NCI-H2227 treated with DMSO at 0.1 percent for 48 hours (cell line): ENCODE data around the gene RAPSN.

ENCODE experiments used
- DNase-seq: peaks from one replicate; lab custom pipeline; 2025; lab: John Stamatoyannopoulos, UW

RAPSN gene

GRCh38 chr11:47390422-47390760 lies 58.5 kb downstream of the RAPSN start:
- no peak for DNase-seq

DNA sequence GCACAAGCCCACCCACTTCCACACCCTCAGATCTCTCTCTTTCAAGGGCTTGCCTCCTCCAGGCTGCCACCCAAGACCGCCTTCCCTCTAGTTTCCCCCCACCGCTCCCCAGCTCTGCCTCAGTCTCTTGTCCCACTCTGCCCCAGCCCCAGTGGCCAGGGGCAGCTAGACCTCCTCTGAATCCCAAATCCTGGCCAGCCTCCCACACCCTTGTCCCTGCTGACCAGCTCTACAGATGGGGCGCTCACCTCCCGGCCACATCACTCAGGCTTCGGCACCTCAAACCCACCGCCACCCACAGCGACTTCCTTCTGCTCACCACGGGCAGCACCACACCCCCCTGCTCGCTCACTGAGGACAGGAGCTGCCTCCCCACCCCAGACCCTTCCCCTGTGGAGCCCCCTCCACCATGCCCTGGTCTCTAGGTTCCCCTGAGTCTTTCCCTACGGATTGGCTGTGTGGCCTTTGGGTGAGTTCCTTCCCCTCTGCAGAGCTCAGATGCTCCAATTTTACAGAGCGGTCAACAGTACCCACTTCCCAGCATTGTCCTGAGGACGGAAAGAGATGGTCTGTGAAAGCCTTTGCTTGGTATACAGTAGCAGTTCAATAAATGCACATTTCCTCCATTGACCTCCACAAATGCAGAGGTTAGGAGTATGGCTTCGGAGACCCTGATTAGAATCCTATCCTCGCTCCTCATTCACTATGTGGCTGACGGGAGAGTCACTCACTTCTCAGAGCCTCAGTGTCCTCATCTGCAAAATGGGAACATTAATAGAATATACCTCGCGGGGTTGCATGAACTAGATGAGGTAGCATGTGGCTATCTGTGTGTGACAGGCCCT lies 59.1 kb downstream of the RAPSN start:
- no peak for DNase-seq

DNA sequence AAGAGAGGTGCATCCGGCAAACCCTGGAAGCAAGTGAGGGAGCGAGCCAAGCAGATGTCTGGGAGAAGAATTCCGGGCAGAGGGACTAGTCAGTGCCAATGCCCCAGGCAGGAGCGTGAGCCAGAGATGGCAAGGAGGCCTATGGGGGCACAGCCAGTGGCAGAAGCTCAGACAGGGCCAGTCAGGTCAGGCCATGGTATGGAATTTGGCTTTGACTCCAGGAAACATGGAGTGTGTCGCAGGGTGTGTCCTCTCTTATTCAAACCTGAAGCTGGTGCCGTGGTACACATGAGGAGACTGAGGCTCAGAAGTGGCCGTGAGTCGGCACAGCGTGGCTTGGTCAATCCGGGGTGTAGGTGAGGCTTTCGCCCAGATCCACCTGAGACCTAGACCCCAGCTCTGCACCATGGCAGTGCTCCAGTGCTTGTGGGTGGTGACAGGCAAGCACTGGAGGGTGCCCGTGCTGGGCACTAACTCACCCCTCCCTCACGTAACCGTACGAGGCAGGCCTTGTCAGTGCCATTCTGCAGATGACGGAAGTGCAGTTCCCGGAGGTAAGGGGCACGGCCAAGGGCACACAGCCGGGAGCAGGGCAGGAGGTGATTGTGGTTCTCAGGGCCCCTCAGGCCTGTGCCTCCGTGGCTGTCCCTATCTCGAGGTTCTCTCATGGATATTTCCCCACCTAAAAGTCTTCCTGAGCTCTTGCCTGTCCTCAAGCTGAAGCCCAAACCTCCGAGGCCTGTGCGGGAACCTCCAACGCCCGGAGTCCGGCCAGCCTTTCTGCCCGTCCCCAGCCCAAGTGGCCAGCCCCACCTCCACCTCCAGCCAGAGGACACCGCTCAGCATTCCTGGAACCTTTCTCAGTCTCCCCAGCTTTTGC lies 60.0 kb downstream of the RAPSN start:
- DNase-seq = no peak

DNA sequence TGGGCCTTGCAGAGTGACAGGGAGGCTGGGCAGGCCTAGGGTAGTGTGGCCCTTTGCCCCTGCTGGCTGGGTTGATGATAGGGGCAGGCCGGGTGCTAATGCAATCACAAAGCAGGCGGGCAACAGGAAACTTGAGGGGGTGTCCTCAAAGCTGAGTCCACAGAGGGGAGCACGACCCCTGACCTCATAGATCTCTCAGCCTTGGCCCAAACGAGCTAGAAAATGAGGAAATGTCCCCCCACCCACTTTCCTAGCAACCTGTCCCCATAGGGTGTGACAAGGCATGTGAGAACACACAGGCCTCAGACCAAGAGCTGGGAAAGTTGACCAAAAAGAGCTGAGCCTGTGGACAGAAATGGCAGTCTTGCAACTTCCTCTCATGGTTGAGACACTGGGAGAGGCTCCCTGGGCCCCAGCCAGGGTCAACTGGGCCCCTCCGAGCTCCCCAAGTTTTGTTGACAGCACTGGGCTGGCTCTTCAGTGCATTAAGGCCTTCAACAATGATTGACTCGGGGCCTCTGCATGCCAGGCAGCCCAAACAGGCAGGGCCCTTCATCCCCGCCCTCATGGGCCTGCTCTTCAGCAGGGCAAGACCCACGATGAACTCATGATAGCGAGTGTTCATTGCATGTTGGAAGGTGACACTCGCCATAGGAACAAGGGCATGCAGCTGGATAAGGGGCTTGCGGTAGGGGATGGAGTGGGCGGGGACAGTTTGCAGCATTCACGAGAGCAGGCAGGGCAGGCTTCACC lies 60.8 kb downstream of the RAPSN start:
- DNase-seq = no peak
